ENCODE results near the gene SLC26A8.
"Not testable (repeated sequence)": the region's sequence is repeated elsewhere in the genome, so short reads cannot be mapped to it uniquely, and the experiment has no call there.

The SLC26A8 gene

GRCh38 chr6:36015666-36016065 lies 8.8 kb downstream of the SLC26A8 start:
- no peak for TF ChIP-seq CTCF (IDR thresholded peaks at IDR 0.05; ENCODE audit: low read depth, low read length)
- H3K4me3 ChIP-seq (ENCODE audit: low read depth, low read length), result no peak overlapping the region

GRCh38 chr6:36000451-36000850 lies 24.0 kb downstream of the SLC26A8 start:
- no peak overlapping the region for H3K4me3 ChIP-seq (ENCODE audit: low read depth, low read length)
- TF ChIP-seq CTCF (IDR thresholded peaks at IDR 0.05; ENCODE audit: low read depth, low read length), result no peak

GRCh38 chr6:35993150-35993549 lies 31.3 kb downstream of the SLC26A8 start:
- no peak for TF ChIP-seq CTCF (IDR thresholded peaks at IDR 0.05; ENCODE audit: low read depth, low read length)
- no peak overlapping the region for H3K4me3 ChIP-seq (ENCODE audit: low read depth, low read length)

GRCh38 chr6:35988047-35988446 lies 36.4 kb downstream of the SLC26A8 start:
- not testable (repeated sequence) for H3K4me3 ChIP-seq (ENCODE audit: low read depth, low read length)

- TF ChIP-seq CTCF (IDR thresholded peaks at IDR 0.05; ENCODE audit: low read depth, low read length), result no peak
- no peak overlapping the region for H3K4me3 ChIP-seq (ENCODE audit: low read depth, low read length)
These were observed 39.7 kb downstream of the SLC26A8 start for GRCh38 chr6:35984701-35985100.

- no peak for TF ChIP-seq CTCF (IDR thresholded peaks at IDR 0.05; ENCODE audit: low read depth, low read length)
- no peak overlapping the region for H3K4me3 ChIP-seq (ENCODE audit: low read depth, low read length)
These were observed 43.3 kb downstream of the SLC26A8 start for GRCh38 chr6:35980991-35981645.

- H3K4me3 ChIP-seq (ENCODE audit: low read depth, low read length), result not testable (repeated sequence)
These were observed 44.3 kb downstream of the SLC26A8 start for GRCh38 chr6:35980126-35980525.

GRCh38 chr6:35977308-35977707 lies 47.1 kb downstream of the SLC26A8 start:
- no peak overlapping the region for H3K4me3 ChIP-seq (ENCODE audit: low read depth, low read length)
- TF ChIP-seq CTCF (IDR thresholded peaks at IDR 0.05; ENCODE audit: low read depth, low read length), result no peak

Data from WI38 (cell line).